22Rv1 (cell line): ENCODE data around the gene SH3GL1.

Source experiments
- ZFX ChIP-seq: fragments of 450-650 bp; IDR thresholded peaks from 2 replicates; pipeline ENCODE4 v1.6.1; 2017; ENCODE audit warnings: antibody characterized with exemption, borderline replicate concordance
- TF ChIP-seq, protein P1 (sequence below): fragments of 450-650 bp; IDR thresholded peaks from 2 replicates; pipeline ENCODE4 v1.5.1; 2017; ENCODE audit warnings: mild to moderate bottlenecking

DNA sequence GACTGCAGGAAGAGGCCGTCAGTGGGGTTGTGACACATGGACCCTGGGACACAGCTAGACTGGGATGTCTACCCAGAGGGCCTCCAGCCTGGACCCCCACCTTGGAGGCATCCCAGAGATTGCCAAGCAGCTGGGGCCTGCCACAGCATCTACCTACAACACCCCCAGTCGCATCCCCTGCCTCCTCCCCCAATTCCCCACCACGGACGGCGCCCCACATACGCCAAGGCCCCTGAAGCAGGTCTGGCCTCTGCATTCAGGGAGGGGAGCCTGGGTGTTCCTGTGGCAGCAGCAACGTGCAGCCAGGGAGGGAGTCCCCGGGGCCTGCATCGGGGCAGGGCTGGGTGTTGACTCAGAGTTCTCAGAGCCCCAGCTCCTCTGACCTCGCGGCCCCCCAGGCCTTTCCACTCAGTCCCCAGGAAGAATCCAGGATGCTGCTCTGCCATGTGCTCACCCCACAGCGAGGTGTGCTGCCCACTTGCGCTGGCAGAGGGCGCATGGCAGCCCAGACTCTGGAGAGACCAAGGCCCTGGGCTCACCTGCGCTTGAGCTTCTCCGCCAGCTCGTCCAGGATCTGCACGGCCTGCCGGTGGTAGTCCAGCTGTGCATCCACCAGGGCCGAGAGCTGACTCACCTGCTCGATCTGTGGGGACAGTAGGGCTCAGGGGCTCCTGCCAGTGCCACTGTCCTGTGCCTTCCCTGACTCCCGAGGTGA, 37.4 kb downstream of the SH3GL1 start:
- TF ChIP-seq, protein P1, sequence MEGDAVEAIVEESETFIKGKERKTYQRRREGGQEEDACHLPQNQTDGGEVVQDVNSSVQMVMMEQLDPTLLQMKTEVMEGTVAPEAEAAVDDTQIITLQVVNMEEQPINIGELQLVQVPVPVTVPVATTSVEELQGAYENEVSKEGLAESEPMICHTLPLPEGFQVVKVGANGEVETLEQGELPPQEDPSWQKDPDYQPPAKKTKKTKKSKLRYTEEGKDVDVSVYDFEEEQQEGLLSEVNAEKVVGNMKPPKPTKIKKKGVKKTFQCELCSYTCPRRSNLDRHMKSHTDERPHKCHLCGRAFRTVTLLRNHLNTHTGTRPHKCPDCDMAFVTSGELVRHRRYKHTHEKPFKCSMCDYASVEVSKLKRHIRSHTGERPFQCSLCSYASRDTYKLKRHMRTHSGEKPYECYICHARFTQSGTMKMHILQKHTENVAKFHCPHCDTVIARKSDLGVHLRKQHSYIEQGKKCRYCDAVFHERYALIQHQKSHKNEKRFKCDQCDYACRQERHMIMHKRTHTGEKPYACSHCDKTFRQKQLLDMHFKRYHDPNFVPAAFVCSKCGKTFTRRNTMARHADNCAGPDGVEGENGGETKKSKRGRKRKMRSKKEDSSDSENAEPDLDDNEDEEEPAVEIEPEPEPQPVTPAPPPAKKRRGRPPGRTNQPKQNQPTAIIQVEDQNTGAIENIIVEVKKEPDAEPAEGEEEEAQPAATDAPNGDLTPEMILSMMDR = peak; percentile 14; the same call in 1 of the 2 replicates
- no peak for TF ChIP-seq ZFX
